HEK293T (cell line): ENCODE data around the gene ATAD3C.

ENCODE experiments used
- ARNT ChIP-seq: fragments of 450-650 bp; IDR thresholded peaks from 2 replicates; pipeline ENCODE4 v1.6.1; 2017; ENCODE audit warnings: mild to moderate bottlenecking
- BHLHE40 ChIP-seq: fragments of 450-650 bp; IDR thresholded peaks from 2 replicates; pipeline ENCODE4 v1.6.1; 2016; ENCODE audit warnings: mild to moderate bottlenecking, moderate library complexity, borderline replicate concordance
- ELF4 ChIP-seq: fragments of 450-650 bp; IDR thresholded peaks from 2 replicates; pipeline ENCODE4 v1.6.1; 2017; ENCODE audit warnings: antibody characterized with exemption
- FOXA1 ChIP-seq: fragments of 450-650 bp; IDR thresholded peaks from 2 replicates; pipeline ENCODE4 v1.6.1; 2016; ENCODE audit warnings: mild to moderate bottlenecking
- FOXK2 ChIP-seq: fragments of 450-650 bp; IDR thresholded peaks from 2 replicates; pipeline ENCODE4 v1.6.1; 2016; ENCODE audit warnings: mild to moderate bottlenecking
- FOXM1 ChIP-seq: fragments of 450-650 bp; IDR thresholded peaks from 2 replicates; pipeline ENCODE4 v1.6.1; 2017; ENCODE audit warnings: mild to moderate bottlenecking, borderline replicate concordance
- HDGF ChIP-seq: fragments of 450-650 bp; IDR thresholded peaks from 2 replicates; pipeline ENCODE4 v1.6.1; 2017; ENCODE audit warnings: antibody characterized with exemption, borderline replicate concordance
- L3MBTL2 ChIP-seq: fragments of 450-650 bp; conservative IDR thresholded peaks from 2 replicates; pipeline ENCODE4 v1.6.1; 2016; ENCODE audit warnings: mild to moderate bottlenecking
- LEF1 ChIP-seq: fragments of 450-650 bp; IDR thresholded peaks from 2 replicates; pipeline ENCODE4 v1.6.1; 2017; ENCODE audit warnings: mild to moderate bottlenecking, borderline replicate concordance
- NFRKB ChIP-seq: fragments of 450-650 bp; IDR thresholded peaks from 2 replicates; pipeline ENCODE4 v1.6.1; 2016; ENCODE audit warnings: mild to moderate bottlenecking, moderate library complexity
- SP1 ChIP-seq: fragments of 450-650 bp; IDR thresholded peaks from 2 replicates; pipeline ENCODE4 v1.6.1; 2017
- SUZ12 ChIP-seq: fragments of 450-650 bp; IDR thresholded peaks from 2 replicates; pipeline ENCODE4 v1.6.1; 2016; ENCODE audit warnings: mild to moderate bottlenecking
- TARDBP ChIP-seq: fragments of 450-650 bp; IDR thresholded peaks from 2 replicates; pipeline ENCODE4 v1.6.1; 2016
- ZNF384 ChIP-seq: fragments of 450-650 bp; IDR thresholded peaks from 2 replicates; pipeline ENCODE4 v1.6.1; 2016

DNA sequence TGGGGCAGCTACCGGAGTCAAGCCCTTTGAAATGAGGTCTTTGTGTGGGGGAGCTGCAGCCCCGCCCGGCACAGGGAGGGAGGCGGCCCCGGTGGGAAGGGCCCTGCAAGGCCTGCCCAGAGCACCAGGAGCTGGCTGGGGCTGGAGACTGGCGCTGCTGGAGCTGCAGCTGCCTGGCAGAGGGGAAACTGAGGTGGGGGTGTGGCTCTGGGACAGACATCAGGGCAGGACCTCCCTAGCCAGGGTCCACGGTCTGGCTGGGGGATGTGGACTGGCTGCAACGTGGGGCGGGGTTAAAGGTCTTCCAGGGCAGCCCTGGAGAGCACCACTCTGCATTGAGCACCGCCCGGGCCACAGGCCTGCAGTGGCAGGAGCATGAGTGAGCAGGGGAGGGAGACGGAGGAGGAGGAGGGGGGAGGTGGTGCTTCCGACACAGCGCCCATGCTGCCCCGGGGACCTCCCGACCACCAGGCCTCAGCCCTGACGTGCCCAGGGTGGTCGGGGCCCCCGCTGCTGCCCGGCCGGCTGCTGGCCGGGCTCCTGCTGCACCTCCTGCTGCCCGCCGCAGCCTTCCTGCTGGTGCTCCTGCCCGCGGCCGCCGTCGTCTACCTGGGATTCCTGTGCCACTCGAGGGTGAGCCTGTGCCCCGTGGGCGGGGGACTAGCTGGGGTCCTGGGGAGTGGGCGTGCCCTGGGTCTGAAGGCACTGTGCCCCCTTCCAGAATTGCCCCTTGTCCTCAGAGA, 23.6 kb upstream of the ATAD3C start:
- TF ChIP-seq FOXM1 (no peak), SUZ12 (no peak), L3MBTL2 (no peak), FOXA1 (no peak), ZNF384 (no peak), SP1 (no peak), BHLHE40 (no peak), TARDBP (no peak), NFRKB (no peak), ARNT (no peak), HDGF (no peak), LEF1 (no peak), ELF4 (no peak), FOXK2 (no peak)
